Astrocyte of the cerebellum (primary cell): Measurements from ENCODE around the gene DDX39A.
"Not testable (repeated sequence)": the region's sequence is repeated elsewhere in the genome, so short reads cannot be mapped to it uniquely, and the experiment has no call there.

Source experiments
- DNase-seq: peaks from one replicate; pipeline ENCODE4 v3.0.0-alpha.2; 2011; ENCODE audit warnings: low read depth
- H3K4me3 ChIP-seq: 2 replicates; pipeline ENCODE4 v1.5.1; 2011; ENCODE audit warnings: mild to moderate bottlenecking, low read depth, low read length, moderate library complexity
- in situ Hi-C: cut with HindIII; loops from 2 replicates; pipeline ENCODE4 v1.10.0; 2017; ENCODE audit warnings: low sequenced_read_pairs
- TF ChIP-seq, protein P1 (sequence below): IDR thresholded peaks from 2 replicates; pipeline ENCODE4 v1.5.1; 2012; ENCODE audit warnings: low read length, low read depth, moderate library complexity, mild to moderate bottlenecking; ENCODE audit errors: missing control alignments

DDX39A gene

GRCh38 chr19:14402332-14403144 is 16.6 kb downstream of the DDX39A start:
- in situ Hi-C loops, result loop anchor here (25.0 kb wide), 1 partner anchor 110 kb away; the partner anchor contains the start of gene DNAJB1
- TF ChIP-seq, protein P1, sequence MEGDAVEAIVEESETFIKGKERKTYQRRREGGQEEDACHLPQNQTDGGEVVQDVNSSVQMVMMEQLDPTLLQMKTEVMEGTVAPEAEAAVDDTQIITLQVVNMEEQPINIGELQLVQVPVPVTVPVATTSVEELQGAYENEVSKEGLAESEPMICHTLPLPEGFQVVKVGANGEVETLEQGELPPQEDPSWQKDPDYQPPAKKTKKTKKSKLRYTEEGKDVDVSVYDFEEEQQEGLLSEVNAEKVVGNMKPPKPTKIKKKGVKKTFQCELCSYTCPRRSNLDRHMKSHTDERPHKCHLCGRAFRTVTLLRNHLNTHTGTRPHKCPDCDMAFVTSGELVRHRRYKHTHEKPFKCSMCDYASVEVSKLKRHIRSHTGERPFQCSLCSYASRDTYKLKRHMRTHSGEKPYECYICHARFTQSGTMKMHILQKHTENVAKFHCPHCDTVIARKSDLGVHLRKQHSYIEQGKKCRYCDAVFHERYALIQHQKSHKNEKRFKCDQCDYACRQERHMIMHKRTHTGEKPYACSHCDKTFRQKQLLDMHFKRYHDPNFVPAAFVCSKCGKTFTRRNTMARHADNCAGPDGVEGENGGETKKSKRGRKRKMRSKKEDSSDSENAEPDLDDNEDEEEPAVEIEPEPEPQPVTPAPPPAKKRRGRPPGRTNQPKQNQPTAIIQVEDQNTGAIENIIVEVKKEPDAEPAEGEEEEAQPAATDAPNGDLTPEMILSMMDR, result no peak
- no peak for DNase-seq
- no peak overlapping the region for H3K4me3 ChIP-seq

- in situ Hi-C loops, result loop anchor here (25.0 kb wide), 1 partner anchor 111 kb away; the partner anchor contains the start of gene DNAJB1
- DNase-seq, result no peak
- H3K4me3 ChIP-seq, result no peak overlapping the region
- TF ChIP-seq, protein P1, result no peak
Measured at GRCh38 chr19:14401468-14402195, 17.5 kb downstream of the DDX39A start.

DNA sequence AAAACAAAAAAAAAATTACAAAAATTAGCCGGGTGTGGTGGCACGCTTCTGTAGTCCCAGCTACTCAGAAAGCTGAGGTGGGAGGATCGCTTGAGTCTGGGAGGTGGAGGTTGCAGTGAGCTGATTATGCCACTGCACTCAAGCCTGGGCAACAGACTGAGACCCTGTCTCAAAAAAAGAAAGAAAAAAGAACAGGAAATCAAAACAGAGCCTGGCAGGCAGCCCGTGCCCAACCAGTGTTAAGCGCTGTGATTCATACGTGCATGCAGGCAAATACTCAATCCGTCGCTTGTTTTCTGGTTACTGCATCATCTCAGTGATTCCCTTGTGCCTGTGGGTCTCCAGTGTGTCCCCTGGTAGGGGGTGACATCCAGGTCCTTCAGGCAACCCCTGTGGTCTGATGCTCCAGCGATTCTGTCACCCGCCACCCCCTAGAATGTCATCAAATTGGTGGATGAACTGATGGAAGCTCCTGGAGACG is 18.1 kb downstream of the DDX39A start:
- DNase-seq, result no peak
- in situ Hi-C loops, result loop anchor here (25.0 kb wide), 1 partner anchor 111 kb away; the partner anchor contains the start of gene DNAJB1
- no peak overlapping the region for H3K4me3 ChIP-seq
- TF ChIP-seq, protein P1, result no peak

GRCh38 chr19:14397168-14397567 is 22.0 kb downstream of the DDX39A start:
- in situ Hi-C loops, DNase-seq: not testable (repeated sequence)

GRCh38 chr19:14396730-14397129 is 22.4 kb downstream of the DDX39A start:
- H3K4me3 ChIP-seq, in situ Hi-C loops, DNase-seq: not testable (repeated sequence)

More at GRCh38 chr19:14397168-14397567, 22.0 kb downstream of the DDX39A start:
- H3K4me3 ChIP-seq, result not testable (repeated sequence)

GRCh38 chr19:14395710-14396336 is 23.3 kb downstream of the DDX39A start:
- no peak for DNase-seq
- TF ChIP-seq, protein P1, result no peak
- in situ Hi-C loops, result no loop called here
- H3K4me3 ChIP-seq, result no peak overlapping the region

- in situ Hi-C loops, result no loop called here
- no peak overlapping the region for H3K4me3 ChIP-seq
- no peak for DNase-seq
- TF ChIP-seq, protein P1, result no peak
Measured at GRCh38 chr19:14395262-14395661, 23.9 kb downstream of the DDX39A start.
